Fibroblast of mammary gland (primary cell): Measurements from ENCODE around the gene LRP5.

Experiments used
- DNase-seq: peaks from one replicate; pipeline ENCODE4 v3.0.0-alpha.2; 2010; ENCODE audit warnings: low read depth
- H3K4me3 ChIP-seq: 2 replicates; pipeline ENCODE4 v1.5.1; 2011; ENCODE audit warnings: low read depth, mild to moderate bottlenecking, low read length, moderate library complexity; ENCODE audit not compliant: control insufficient read depth
- TF ChIP-seq, protein P1 (sequence below): conservative IDR thresholded peaks from 2 replicates; pipeline ENCODE4 v1.5.1; 2011; ENCODE audit warnings: low read depth, low read length, inconsistent platforms; ENCODE audit not compliant: control insufficient read depth, insufficient read depth

The LRP5 gene

DNA sequence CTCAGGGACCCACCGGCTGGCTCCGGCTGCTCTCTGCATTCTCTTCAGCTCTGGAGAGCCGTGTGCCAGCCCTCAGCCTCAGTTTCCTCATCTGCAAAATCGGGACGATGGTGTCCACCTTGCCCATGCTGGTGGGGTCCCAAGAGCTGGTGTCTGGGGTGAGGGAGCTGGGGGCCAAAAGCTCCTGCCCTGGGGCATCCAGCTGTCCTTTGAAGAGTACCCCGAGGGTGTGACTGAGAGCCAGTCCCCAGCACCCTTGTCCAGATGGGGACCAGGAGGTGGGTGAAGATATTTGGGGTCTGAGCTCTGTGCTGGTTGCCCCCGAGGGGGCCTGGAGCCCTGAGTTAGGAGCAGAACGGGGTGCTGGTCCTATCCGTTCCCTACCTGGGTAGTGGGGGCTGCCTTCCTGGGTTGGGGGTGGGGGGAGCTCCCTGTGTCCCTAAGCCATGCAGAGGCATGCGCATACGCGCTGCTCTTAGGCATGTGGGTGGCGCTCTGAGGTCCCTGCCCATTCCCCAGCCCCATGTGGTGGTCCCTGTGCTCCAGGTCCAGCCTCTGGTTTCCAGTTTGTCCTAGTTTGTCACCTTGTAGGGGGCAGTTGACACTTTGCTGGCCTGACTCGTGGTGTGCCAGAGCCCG, 4.9 kb downstream of the LRP5 start:
- DNase-seq = no peak
- TF ChIP-seq, protein P1, sequence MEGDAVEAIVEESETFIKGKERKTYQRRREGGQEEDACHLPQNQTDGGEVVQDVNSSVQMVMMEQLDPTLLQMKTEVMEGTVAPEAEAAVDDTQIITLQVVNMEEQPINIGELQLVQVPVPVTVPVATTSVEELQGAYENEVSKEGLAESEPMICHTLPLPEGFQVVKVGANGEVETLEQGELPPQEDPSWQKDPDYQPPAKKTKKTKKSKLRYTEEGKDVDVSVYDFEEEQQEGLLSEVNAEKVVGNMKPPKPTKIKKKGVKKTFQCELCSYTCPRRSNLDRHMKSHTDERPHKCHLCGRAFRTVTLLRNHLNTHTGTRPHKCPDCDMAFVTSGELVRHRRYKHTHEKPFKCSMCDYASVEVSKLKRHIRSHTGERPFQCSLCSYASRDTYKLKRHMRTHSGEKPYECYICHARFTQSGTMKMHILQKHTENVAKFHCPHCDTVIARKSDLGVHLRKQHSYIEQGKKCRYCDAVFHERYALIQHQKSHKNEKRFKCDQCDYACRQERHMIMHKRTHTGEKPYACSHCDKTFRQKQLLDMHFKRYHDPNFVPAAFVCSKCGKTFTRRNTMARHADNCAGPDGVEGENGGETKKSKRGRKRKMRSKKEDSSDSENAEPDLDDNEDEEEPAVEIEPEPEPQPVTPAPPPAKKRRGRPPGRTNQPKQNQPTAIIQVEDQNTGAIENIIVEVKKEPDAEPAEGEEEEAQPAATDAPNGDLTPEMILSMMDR = no peak
- H3K4me3 ChIP-seq = no peak overlapping the region

DNA sequence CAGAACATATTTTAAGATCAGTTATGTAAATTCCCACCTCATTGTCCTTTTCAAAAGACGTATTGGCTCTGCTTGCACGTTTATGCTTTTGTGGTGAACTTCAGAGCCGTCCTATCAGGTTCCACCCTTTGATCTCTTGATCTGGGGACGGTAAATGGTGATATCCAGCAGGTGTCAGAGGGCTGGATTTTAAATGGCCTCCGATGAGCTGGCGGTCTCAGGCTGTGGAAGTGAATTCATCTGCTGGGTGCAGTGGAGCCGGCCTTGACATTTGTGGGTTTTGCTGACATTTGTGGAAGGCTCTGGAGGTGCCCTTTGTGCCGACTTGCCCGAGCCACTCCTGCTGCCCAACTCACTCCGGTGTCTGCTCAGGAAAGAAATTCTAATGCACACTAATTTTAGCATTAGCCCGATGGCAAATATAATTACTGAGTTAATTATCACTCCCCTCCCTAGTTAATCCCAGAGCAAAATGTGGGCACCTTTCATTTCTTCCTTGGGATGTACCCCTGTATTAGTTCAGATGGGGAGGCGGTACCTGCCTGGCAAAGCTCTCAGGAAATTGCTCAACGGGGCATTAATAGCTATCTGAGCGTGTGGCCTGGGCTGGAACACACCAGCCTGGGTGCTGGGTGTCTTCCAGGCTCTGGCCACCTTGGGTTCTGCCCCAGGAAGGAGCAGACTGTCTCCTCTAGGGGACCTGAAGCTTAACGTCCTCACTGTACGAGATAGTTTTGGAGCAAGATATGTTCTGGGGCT, 9.1 kb downstream of the LRP5 start:
- TF ChIP-seq, protein P1 = no peak
- DNase-seq = no peak
- no peak overlapping the region for H3K4me3 ChIP-seq

DNA sequence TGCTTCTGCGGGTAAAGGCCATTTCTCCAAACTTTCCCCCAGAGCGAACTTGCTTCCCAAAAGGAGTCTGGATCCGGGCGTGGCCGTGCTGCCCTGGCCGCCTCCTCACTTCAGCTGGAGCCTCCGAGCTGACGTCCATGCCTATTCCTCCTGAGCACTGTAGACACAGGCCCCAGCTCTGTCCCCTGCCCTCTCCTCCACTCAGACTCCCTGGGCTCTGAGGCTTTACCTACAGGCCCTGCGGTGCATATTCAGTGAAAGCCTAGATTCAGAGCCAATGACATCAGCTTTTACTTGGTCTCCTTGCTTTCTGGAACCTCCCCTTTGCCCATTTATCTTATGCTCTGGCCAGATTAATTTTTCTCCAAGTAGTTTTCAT, 9.7 kb downstream of the LRP5 start:
- no peak overlapping the region for H3K4me3 ChIP-seq
- DNase-seq = no peak
- TF ChIP-seq, protein P1 = no peak

DNA sequence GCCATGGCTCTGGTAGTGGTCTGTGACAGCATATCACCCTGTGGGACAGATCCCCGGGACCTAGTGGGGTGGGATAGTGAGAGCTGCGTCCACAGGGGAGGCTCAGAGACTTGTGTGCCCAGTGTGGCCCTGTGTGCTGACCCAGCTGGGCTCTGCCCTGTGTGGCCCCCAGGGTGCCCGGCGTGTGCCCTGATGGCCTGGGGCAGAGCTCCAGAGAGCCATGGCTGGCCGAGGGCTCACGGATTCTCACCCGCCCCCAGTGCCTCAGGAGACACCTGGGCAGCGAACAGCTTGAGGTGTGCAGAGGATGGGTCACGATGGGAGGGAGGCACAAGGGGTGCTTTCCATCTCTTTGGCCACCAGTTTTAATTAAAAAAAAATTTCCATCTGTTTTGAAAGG, 11.8 kb downstream of the LRP5 start:
- TF ChIP-seq, protein P1 = no peak
- no peak overlapping the region for H3K4me3 ChIP-seq
- DNase-seq = no peak

DNA sequence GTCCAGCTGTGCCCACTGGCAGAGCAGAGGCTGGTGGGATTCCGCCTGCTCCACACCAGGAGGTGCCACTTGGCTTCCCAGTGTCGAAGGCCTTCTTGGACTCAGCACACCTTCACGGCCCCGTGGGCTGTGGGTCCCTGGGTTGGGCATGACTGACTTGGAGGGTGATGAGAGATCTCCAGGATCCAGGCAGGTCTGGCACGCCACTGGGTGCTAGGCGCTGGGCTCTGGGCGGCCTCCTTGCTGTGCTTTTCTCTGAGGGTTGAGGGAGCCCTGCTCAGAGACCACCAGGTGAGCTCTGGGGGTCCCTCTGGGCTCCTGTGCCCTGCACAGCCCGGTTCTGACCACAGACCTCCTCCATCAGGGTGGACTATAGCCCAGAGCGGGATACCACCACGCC, 12.3 kb downstream of the LRP5 start:
- H3K4me3 ChIP-seq = no peak overlapping the region
- TF ChIP-seq, protein P1 = no peak
- no peak for DNase-seq

DNA sequence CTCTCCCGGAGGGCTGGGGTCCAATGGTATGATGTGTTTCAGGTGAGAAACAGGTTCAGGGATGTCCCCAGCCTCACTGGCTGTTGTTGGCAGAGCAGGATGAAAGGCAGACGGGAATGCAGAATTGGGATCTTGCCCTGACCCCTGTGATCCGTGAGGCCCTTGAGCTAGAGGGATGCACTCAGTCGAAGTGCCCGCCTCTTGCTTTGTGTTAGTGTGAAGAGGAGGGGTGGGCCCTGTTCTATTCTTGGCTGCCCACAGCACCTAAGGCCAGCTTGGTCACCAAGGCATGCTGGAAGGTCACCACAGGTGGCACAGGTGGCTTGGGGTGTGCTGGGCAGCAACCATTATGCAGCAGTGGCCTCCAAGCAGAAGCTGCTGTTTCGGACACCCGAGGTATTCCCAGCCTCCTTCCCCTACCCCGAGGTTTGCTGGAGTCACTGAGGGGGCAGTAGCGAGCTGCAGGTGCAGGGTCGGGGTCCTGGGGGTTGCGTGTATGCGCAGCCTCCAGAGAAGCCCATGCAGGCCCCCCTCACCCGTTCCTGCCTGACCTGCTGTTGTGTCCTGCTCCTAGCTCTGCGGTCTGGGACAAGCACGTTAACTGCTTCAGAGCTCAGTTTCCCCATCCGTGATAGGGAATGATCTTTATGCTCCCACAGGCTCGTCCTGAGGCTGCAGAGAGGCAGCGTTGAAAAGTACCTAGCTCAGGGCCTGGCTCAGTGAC, 13.0 kb downstream of the LRP5 start:
- TF ChIP-seq, protein P1 = no peak
- H3K4me3 ChIP-seq = no peak overlapping the region
- DNase-seq = no peak

DNA sequence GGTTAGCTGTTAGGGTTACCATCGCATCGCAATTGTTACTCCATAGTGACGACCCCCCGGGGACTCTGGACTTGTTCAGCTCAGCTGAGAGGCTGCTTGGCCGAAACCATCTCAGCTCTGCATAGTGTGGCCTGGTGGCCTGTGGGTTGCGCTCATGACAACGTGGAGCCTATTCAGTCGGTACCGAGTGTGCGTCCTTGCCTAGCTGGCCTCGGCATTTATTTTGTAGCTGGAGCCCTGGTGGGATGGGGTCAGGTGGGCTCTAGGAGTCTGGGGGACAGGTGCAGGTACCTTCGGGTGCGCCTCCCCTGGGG, 13.5 kb downstream of the LRP5 start:
- H3K4me3 ChIP-seq = no peak overlapping the region
- TF ChIP-seq, protein P1 = no peak
- no peak for DNase-seq
